HepG2 (cell line): Measurements from ENCODE around the gene SYMPK. TPM values are rescaled to one million over a fixed set of nuclear protein-coding genes. Genes with fewer than 3 reads are reported as not detected.

ENCODE experiments used
- CBX1 ChIP-seq: IDR thresholded peaks from one replicate; pipeline ENCODE4 v1.6.1; 2016; ENCODE audit warnings: antibody characterized with exemption, low read depth
- ELF1 ChIP-seq: sonication (generic); formaldehyde crosslinking; IDR thresholded peaks from 2 replicates; pipeline ENCODE4 v1.4.0; 2020; ENCODE audit warnings: missing genetic modification reagents
- GFI1 ChIP-seq: sonication (generic); formaldehyde crosslinking; IDR thresholded peaks from 2 replicates; pipeline ENCODE4 v1.5.0; 2020; ENCODE audit warnings: missing genetic modification reagents, mild to moderate bottlenecking, borderline replicate concordance
- GLI4 ChIP-seq: sonication (generic); formaldehyde crosslinking; IDR thresholded peaks from 2 replicates; pipeline ENCODE4 v1.5.1; 2020; ENCODE audit warnings: missing genetic modification reagents, mild to moderate bottlenecking, moderate library complexity, borderline replicate concordance
- JUND ChIP-seq: sonication (generic); formaldehyde crosslinking; IDR thresholded peaks from 2 replicates; pipeline ENCODE4 v1.8.0; 2022; ENCODE audit warnings: mild to moderate bottlenecking, missing genetic modification reagents
- RBFOX2 ChIP-seq: fragments of 200-400 bp; formaldehyde crosslinking; IDR thresholded peaks from 2 replicates; pipeline ENCODE4 v1.6.1; 2017; ENCODE audit warnings: low read depth, mild to moderate bottlenecking, low read length
- SNAI1 ChIP-seq: sonication (generic); formaldehyde crosslinking; IDR thresholded peaks from 2 replicates; pipeline ENCODE4 v1.5.0; 2020; ENCODE audit warnings: mild to moderate bottlenecking, missing genetic modification reagents, borderline replicate concordance
- ZNF24 ChIP-seq: fragments of 450-650 bp; IDR thresholded peaks from 2 replicates; pipeline ENCODE4 v1.6.1; 2017; ENCODE audit warnings: antibody characterized with exemption, mild to moderate bottlenecking
- ZNF260 ChIP-seq: sonication (generic); formaldehyde crosslinking; IDR thresholded peaks from 2 replicates; pipeline ENCODE4 v1.4.0; 2020; ENCODE audit warnings: missing genetic modification reagents, low read depth, mild to moderate bottlenecking, borderline replicate concordance
- ZNF333 ChIP-seq: sonication (generic); formaldehyde crosslinking; IDR thresholded peaks from 2 replicates; pipeline ENCODE4 v1.4.0; 2020; ENCODE audit warnings: mild to moderate bottlenecking, missing genetic modification reagents, borderline replicate concordance
- ZNF33A ChIP-seq: sonication (generic); formaldehyde crosslinking; IDR thresholded peaks from 2 replicates; pipeline ENCODE4 v1.5.1; 2020; ENCODE audit warnings: missing genetic modification reagents, mild to moderate bottlenecking, moderate library complexity, borderline replicate concordance
- ZNF468 ChIP-seq: sonication (generic); formaldehyde crosslinking; IDR thresholded peaks from 2 replicates; pipeline ENCODE4 v1.8.0; 2022; ENCODE audit warnings: mild to moderate bottlenecking, moderate library complexity, missing genetic modification reagents
- ZNF546 ChIP-seq: sonication (generic); formaldehyde crosslinking; conservative IDR thresholded peaks from 2 replicates; pipeline ENCODE4 v1.8.1; 2023; ENCODE audit warnings: mild to moderate bottlenecking, missing genetic modification reagents
- ZNF644 ChIP-seq: IDR thresholded peaks from 2 replicates; pipeline ENCODE4 v1.6.1; 2016; ENCODE audit warnings: low read depth
- ZNF713 ChIP-seq: sonication (generic); formaldehyde crosslinking; IDR thresholded peaks from 2 replicates; pipeline ENCODE4 v1.4.0; 2020; ENCODE audit warnings: mild to moderate bottlenecking, missing genetic modification reagents
- ZNF777 ChIP-seq: sonication (generic); formaldehyde crosslinking; IDR thresholded peaks from 2 replicates; pipeline ENCODE4 v1.4.0; 2020; ENCODE audit warnings: missing genetic modification reagents
- ZNF839 ChIP-seq: sonication (generic); formaldehyde crosslinking; IDR thresholded peaks from 2 replicates; pipeline ENCODE4 v1.4.0; 2020; ENCODE audit warnings: missing genetic modification reagents, mild to moderate bottlenecking, borderline replicate concordance
- ZNF883 ChIP-seq: sonication (generic); formaldehyde crosslinking; IDR thresholded peaks from 2 replicates; pipeline ENCODE4 v1.5.1; 2020; ENCODE audit warnings: mild to moderate bottlenecking, missing genetic modification reagents; ENCODE audit errors: not compliant biosample characterization
- ZSCAN25 ChIP-seq: sonication (generic); formaldehyde crosslinking; IDR thresholded peaks from 2 replicates; pipeline ENCODE4 v1.8.0; 2022; ENCODE audit warnings: mild to moderate bottlenecking, missing genetic modification reagents
- polyA plus RNA-seq, 8 experiments: library from polyadenylated mRNA; depleted of rRNA in 3 of 8; stranded (reverse) in 7 of 8; unstranded in 1 of 8; fragments of >200 nt; fragmentation: Illumina TruSeq in 4 of 8; extraction: Trizol in 4 of 8; gene quantifications; 2 replicates each; pipeline versions ENCODE4 v1.2.1 to v1.2.3, GENCODE V29; 2011 to 2016; ENCODE audit warnings: low read depth in 4 of 8, missing spikeins in 1 of 8, mixed read lengths in 1 of 8; ENCODE audit not compliant: insufficient read depth in 1 of 8
- total RNA-seq, 5 experiments: library from RNA; depleted of rRNA; stranded (reverse); fragments of >200 nt; fragmentation: Illumina TruSeq; extraction: Trizol; gene quantifications; 2 replicates each; pipeline ENCODE4 v1.2.3, GENCODE V29; 2016; ENCODE audit warnings: low read depth in 1 of 5
- TF ChIP-seq, protein P1 (sequence below): sonication (generic); formaldehyde crosslinking; IDR thresholded peaks from 2 replicates; pipeline ENCODE4 v1.5.0; 2020; ENCODE audit warnings: mild to moderate bottlenecking, missing genetic modification reagents
- TF ChIP-seq, protein P2 (sequence below): sonication (generic); formaldehyde crosslinking; IDR thresholded peaks from 2 replicates; pipeline ENCODE4 v1.8.1; 2023; ENCODE audit warnings: mild to moderate bottlenecking, missing genetic modification reagents
- TF ChIP-seq, protein P3 (sequence below): sonication (generic); formaldehyde crosslinking; IDR thresholded peaks from 2 replicates; pipeline ENCODE4 v1.4.0; 2020; ENCODE audit warnings: missing genetic modification reagents
- TF ChIP-seq, protein P4 (sequence below): sonication (generic); formaldehyde crosslinking; IDR thresholded peaks from 2 replicates; pipeline ENCODE4 v1.9.0; 2022; ENCODE audit warnings: missing genetic modification reagents, mild to moderate bottlenecking, borderline replicate concordance

SYMPK gene
- total and polyA plus RNA-seq, 2 of the 13 experiments (the other 11 are each of a cell fraction or from before 2014, with no cell fraction given), result 21.9 to 55.7 TPM

DNA sequence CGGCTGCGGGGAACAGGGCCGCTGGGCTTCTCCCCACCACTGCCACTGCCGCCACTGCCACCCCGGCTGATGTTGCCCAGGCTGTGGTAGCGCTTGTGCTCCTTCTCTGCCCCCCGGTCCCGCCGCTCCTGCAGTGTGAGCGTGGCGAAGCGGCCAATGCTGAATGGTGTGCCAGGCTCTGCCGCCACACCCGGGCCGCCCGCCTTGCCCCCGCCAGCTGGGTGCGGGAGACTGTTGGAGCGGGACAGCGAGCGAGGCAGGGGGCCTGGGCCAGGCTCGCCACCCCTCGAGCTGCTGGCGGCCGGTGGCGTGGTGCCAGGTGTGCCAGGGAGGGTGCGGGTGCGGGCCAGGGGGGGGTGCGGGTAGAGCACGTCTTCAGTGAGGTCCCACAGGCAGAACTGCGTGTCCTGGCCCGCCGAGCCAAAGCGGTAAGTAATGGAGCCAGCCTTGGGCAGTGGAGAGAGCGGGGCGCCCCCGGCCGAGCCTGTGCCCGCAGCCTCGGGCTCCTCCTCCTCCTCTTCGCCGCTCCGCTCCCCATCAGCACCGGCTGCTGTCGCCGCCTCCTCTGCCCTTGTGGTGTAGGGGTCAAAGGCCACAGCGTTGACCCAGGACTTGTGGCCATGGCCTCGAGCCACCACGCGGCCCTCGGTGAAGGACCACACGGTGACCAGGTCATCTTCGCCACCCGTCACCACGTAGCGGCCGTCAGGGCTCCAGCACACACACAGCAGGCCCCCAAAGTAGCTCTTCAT lies 77.0 kb downstream of the SYMPK start (continued):
- TF ChIP-seq ZNF777 (CRISPR knock-in tag) (no peak), ZNF883 (CRISPR knock-in tag) (no peak), ZNF24 (no peak), CBX1 (no peak), ZNF468 (no peak), ZSCAN25 (CRISPR knock-in tag) (no peak), ZNF839 (CRISPR knock-in tag) (no peak), ZNF644 (no peak), JUND (CRISPR knock-in tag) (no peak), ZNF33A (CRISPR knock-in tag) (no peak), GLI4 (CRISPR knock-in tag) (no peak), ZNF260 (no peak), GFI1 (CRISPR knock-in tag) (no peak), ELF1 (CRISPR knock-in tag) (no peak), SNAI1 (CRISPR knock-in tag) (no peak), ZNF713 (CRISPR knock-in tag) (no peak), ZNF333 (CRISPR knock-in tag) (no peak), RBFOX2 (0 out of 2 replicates have a peak, but pooled peaks have one; percentile 49), ZNF546 (CRISPR knock-in tag) (no peak)
- TF ChIP-seq, protein P1, sequence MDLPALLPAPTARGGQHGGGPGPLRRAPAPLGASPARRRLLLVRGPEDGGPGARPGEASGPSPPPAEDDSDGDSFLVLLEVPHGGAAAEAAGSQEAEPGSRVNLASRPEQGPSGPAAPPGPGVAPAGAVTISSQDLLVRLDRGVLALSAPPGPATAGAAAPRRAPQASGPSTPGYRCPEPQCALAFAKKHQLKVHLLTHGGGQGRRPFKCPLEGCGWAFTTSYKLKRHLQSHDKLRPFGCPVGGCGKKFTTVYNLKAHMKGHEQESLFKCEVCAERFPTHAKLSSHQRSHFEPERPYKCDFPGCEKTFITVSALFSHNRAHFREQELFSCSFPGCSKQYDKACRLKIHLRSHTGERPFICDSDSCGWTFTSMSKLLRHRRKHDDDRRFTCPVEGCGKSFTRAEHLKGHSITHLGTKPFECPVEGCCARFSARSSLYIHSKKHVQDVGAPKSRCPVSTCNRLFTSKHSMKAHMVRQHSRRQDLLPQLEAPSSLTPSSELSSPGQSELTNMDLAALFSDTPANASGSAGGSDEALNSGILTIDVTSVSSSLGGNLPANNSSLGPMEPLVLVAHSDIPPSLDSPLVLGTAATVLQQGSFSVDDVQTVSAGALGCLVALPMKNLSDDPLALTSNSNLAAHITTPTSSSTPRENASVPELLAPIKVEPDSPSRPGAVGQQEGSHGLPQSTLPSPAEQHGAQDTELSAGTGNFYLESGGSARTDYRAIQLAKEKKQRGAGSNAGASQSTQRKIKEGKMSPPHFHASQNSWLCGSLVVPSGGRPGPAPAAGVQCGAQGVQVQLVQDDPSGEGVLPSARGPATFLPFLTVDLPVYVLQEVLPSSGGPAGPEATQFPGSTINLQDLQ (CRISPR knock-in tag), result no peak
- TF ChIP-seq, protein P2, sequence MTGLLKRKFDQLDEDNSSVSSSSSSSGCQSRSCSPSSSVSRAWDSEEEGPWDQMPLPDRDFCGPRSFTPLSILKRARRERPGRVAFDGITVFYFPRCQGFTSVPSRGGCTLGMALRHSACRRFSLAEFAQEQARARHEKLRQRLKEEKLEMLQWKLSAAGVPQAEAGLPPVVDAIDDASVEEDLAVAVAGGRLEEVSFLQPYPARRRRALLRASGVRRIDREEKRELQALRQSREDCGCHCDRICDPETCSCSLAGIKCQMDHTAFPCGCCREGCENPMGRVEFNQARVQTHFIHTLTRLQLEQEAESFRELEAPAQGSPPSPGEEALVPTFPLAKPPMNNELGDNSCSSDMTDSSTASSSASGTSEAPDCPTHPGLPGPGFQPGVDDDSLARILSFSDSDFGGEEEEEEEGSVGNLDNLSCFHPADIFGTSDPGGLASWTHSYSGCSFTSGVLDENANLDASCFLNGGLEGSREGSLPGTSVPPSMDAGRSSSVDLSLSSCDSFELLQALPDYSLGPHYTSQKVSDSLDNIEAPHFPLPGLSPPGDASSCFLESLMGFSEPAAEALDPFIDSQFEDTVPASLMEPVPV (CRISPR knock-in tag), result no peak
- TF ChIP-seq, protein P3, sequence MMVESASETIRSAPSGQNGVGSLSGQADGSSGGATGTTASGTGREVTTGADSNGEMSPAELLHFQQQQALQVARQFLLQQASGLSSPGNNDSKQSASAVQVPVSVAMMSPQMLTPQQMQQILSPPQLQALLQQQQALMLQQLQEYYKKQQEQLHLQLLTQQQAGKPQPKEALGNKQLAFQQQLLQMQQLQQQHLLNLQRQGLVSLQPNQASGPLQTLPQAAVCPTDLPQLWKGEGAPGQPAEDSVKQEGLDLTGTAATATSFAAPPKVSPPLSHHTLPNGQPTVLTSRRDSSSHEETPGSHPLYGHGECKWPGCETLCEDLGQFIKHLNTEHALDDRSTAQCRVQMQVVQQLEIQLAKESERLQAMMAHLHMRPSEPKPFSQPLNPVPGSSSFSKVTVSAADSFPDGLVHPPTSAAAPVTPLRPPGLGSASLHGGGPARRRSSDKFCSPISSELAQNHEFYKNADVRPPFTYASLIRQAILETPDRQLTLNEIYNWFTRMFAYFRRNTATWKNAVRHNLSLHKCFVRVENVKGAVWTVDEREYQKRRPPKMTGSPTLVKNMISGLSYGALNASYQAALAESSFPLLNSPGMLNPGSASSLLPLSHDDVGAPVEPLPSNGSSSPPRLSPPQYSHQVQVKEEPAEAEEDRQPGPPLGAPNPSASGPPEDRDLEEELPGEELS, result no peak
- TF ChIP-seq, protein P4, sequence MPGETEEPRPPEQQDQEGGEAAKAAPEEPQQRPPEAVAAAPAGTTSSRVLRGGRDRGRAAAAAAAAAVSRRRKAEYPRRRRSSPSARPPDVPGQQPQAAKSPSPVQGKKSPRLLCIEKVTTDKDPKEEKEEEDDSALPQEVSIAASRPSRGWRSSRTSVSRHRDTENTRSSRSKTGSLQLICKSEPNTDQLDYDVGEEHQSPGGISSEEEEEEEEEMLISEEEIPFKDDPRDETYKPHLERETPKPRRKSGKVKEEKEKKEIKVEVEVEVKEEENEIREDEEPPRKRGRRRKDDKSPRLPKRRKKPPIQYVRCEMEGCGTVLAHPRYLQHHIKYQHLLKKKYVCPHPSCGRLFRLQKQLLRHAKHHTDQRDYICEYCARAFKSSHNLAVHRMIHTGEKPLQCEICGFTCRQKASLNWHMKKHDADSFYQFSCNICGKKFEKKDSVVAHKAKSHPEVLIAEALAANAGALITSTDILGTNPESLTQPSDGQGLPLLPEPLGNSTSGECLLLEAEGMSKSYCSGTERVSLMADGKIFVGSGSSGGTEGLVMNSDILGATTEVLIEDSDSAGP, result no peak
